HG03064 (cell line): ENCODE measurements around the gene NPIPB2.

Experiments used
- ATAC-seq: cut with Tn5 transposase; IDR thresholded peaks from one replicate; pipeline ENCODE4 v1.9.1; 2021; ENCODE audit warnings: low read depth; ENCODE audit not compliant: unreplicated experiment

The NPIPB2 gene

DNA sequence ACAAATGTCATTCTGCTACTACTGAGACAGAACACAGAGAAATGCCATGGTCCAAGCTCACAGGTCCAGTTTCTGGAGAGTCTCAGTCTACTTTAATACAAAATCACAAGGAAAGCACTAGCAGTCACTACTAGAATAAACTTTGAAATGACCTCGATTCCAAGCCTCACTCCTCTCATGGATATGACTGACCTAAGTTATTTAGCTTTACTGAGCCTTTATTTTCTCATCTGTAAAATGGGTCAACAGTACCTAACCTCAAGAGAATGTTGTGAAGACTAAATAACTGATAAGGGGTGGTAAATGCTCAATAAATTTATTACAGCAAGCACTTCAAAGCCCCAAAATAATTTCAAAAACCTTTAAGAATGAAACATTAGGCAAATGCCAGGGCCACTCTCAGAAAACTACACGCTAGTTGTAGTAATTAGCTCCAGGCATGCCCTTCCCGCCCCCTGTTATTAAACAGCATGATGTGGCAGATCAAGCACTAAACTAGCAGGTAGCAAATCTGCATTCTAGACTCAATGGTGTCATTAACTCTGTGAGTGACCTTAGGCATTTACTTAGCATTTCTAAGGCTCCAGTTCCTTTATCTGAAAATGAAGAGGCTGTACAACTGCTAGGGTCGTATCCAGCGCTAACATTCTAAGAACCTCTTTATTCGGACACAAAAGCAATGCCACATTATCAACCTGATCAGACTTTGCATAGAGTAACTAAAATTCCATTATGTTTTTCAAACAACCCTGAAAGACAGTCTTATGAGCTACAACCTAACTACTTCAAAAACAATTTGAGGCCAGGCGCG is 34.5 kb downstream of the NPIPB2 start:
- ATAC-seq, result no peak

- ATAC-seq, result no peak
Observed at GRCh38 chr16:11903906-11904305, 37.9 kb downstream of the NPIPB2 start.

- ATAC-seq, result no peak
Observed at GRCh38 chr16:11901091-11901490, 40.8 kb downstream of the NPIPB2 start.

- ATAC-seq, result no peak
Observed at GRCh38 chr16:11896486-11897176, 45.2 kb downstream of the NPIPB2 start.

DNA sequence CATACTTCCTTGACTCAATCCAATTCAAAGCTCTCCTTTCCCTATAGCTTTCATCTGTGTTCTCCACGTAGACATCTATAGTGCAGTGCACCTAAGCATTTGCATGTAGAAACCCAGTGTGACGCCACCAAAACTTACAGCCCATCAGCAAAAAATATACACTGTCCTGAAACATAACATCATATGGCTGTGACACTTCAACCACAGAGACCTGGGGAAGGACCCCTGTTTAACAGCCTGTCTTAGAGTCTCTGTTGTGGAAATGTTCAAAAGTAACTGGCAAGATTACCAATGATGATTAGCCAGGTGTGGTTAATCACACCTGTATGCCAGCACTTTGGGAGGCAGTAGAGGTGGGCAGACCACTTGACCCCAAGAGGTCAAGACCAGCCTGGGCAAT is 48.3 kb downstream of the NPIPB2 start:
- ATAC-seq, result no peak

GRCh38 chr16:11892761-11893160 is 49.1 kb downstream of the NPIPB2 start:
- no peak for ATAC-seq

DNA sequence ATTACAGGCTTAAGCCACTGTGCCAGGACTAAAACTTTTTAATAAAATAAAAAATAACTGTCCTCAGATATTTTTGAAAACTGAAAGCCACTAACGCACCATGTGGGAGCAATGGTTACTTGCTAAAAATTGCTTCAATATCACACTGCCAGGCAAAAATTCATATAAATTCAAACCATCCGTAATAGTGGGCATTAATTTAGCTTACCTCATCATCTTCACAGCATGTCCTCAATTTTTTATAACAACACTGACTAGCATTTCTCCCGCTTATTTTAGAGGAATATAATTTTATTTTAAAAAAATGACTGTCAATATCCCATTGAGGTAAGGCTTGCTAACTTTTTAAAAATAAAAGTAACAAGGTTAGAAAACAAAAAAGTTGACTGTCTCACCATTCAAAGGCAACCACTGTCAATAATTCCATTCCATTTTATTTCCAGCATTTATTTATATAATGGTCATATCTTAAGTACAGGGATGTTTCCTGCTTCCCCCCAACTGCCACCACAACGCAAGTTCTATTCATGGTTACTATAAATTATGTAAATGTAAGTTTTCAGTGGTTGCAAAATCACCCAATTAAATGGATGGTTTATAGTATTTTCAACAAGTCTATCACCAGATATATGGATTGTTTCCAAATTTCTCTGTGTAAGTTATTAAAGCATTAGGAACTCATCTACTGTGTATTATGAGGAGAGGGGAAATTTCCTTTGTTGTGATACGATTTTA is 51.4 kb downstream of the NPIPB2 start:
- no peak for ATAC-seq

DNA sequence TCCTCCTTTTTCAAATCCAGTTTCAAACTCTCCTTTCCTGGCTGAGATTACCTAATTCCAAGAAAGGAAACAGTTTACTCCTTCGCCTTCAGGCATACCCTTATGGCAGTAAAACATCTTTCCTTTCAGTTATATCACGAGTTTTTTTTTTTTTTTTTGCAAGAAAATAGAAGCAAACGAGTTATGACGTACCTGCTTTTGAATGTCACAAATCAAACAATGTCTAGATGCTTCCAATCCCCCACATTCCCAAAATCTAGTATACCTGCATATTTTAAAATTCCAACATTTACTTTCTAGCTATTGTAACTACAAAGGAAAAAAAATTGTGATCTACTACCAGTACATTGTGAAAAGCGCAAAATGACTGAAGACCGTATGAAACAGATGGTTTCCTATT is 55.0 kb downstream of the NPIPB2 start:
- ATAC-seq, result no peak

GRCh38 chr16:11884035-11884434 is 57.8 kb downstream of the NPIPB2 start:
- no peak for ATAC-seq

- no peak for ATAC-seq
Observed at GRCh38 chr16:11880007-11880406, 61.8 kb downstream of the NPIPB2 start.

DNA sequence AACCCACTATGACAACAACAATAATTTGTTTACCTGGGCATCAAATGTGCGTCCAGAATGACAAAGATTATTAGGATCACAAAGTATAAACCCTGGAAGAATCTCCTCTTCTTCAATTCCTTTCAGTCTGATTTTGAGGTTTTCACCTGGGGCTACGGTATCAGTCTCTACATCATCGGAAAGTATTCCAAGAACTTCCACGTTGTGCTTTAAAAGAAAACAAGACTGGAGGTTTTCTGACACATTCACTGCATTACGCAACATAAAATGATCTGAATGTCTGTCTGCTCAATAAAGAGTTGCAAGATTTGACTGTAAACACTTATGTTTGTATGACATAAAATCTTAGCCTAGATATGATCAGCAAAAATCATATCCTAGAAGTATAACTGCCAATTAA is 64.5 kb downstream of the NPIPB2 start:
- ATAC-seq, result no peak
